BE2C (cell line): ENCODE results near the gene LPAR6.
"Not testable (repeated sequence)": the region's sequence is repeated elsewhere in the genome, so short reads cannot be mapped to it uniquely, and the experiment has no call there.

Source experiments
- DNase-seq: peaks from one replicate; pipeline ENCODE4 v3.0.0-alpha.2; 2020
- H3K27me3 ChIP-seq: fragments of 250-450 bp; sonication (Bioruptor Pico); 2 replicates; pipeline ENCODE4 v1.5.1; 2020; ENCODE audit warnings: mild to moderate bottlenecking
- H3K36me3 ChIP-seq: fragments of 250-450 bp; sonication (Bioruptor Pico); 2 replicates; pipeline ENCODE4 v1.5.1; 2020; ENCODE audit warnings: mild to moderate bottlenecking
- H3K4me1 ChIP-seq: fragments of 250-450 bp; sonication (Bioruptor Pico); 2 replicates; pipeline ENCODE4 v1.5.1; 2020
- H3K4me3 ChIP-seq: 2 replicates; pipeline ENCODE4 v1.5.1; 2011; ENCODE audit warnings: low read depth, low read length
- H3K9me3 ChIP-seq: fragments of 250-450 bp; sonication (Bioruptor Pico); 2 replicates; pipeline ENCODE4 v1.5.1; 2020
- TF ChIP-seq, protein P1 (sequence below): IDR thresholded peaks from 2 replicates; pipeline ENCODE4 v1.5.1; 2012; ENCODE audit warnings: mild to moderate bottlenecking, low read depth, low read length

The LPAR6 gene

DNA sequence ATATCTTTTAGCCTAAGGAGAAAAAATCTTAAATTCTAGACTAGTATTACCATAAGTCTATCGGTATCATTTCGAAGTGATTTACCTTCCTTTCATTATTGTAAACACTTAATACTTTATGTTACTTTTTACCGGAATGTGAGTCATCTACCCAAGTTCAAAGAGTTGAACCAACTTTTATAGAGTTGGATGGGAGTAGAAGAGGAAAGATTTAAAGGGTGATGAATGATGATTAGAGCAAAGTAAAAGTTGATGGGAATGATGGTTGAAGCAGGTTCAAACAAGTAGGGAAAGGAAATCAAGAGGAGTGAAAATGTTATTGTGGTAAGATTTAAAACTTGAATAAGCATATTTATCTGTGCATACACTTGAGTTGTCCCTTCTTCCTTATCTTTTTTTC lies 11.3 kb upstream of the LPAR6 start:
- Histone ChIP-seq H3K4me1 (no peaks in the 10 kb centered on the region), H3K27me3 (no peaks in the 10 kb centered on the region), H3K9me3 (no peaks in the 10 kb centered on the region), H3K36me3 (no peaks in the 10 kb centered on the region), H3K4me3 (no peak overlapping the region)
- DNase-seq: no peak
- TF ChIP-seq, protein P1, sequence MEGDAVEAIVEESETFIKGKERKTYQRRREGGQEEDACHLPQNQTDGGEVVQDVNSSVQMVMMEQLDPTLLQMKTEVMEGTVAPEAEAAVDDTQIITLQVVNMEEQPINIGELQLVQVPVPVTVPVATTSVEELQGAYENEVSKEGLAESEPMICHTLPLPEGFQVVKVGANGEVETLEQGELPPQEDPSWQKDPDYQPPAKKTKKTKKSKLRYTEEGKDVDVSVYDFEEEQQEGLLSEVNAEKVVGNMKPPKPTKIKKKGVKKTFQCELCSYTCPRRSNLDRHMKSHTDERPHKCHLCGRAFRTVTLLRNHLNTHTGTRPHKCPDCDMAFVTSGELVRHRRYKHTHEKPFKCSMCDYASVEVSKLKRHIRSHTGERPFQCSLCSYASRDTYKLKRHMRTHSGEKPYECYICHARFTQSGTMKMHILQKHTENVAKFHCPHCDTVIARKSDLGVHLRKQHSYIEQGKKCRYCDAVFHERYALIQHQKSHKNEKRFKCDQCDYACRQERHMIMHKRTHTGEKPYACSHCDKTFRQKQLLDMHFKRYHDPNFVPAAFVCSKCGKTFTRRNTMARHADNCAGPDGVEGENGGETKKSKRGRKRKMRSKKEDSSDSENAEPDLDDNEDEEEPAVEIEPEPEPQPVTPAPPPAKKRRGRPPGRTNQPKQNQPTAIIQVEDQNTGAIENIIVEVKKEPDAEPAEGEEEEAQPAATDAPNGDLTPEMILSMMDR: no peak

DNA sequence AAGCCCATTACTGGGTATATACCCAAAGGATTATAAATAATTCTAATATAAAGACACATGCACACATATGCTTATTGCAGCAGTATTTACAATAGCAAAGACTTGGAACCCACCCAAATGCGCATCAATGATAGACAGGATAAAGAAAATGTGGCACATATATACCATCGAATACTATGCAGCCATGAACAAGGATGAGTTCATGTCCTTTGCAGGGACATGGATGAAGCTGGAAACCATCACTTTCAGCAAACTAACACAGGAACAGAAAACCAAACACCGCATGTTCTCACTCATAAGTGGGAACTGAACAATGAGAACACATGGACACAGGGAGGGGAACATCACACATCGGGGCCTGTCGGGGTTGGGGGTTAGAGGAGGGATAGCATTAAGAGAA lies 9.1 kb upstream of the LPAR6 start:
- H3K36me3 ChIP-seq, H3K27me3 ChIP-seq, DNase-seq, H3K4me1 ChIP-seq, H3K9me3 ChIP-seq, H3K4me3 ChIP-seq: not testable (repeated sequence)

DNA sequence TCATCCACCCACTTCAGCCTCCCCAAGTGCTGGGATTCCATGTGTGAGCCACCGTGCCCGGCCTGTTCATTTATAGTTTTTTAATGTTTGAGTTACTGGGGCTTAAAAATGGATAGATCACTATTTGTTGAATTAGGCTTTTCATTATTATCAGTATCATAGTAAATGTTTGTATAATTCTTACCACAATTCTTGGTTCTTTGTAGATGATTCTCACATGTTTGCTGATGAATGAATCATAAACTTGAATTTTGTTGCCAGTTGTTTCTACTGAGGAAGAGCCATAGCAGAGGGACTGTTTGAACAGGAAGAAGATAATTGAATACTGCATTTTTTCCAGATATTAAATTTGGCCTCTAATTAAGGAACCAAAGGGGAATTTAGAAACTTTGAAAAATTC lies 2.6 kb upstream of the LPAR6 start:
- DNase-seq: no peak
- Histone ChIP-seq H3K36me3 (peaks cover 7% of the 10 kb centered on the region; the same call in 1 of the 2 replicates), H3K27me3 (no peaks in the 10 kb centered on the region), H3K4me3 (no peak overlapping the region), H3K9me3 (no peaks in the 10 kb centered on the region), H3K4me1 (no peaks in the 10 kb centered on the region; the same call in 1 of the 2 replicates)
- TF ChIP-seq, protein P1: no peak

DNA sequence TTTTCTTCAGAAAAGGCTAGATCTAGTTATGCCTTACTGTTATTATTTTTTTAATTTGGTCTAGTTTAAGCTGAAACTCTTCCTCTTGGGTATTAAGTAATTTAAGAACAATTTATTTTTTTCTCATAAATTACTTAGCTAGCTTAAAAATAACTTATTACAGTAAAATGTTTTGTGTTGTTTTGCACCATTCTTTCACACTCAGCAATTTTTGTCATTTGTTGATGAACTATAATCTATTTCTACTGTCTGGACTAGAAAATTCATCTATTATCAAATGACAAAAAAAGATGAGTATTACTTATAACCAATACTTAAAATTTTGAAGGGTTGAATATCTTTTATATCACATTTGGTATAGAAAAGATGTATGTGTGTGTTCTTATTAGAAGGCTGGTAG lies 1.6 kb upstream of the LPAR6 start:
- Histone ChIP-seq H3K9me3 (no peaks in the 10 kb centered on the region), H3K36me3 (peaks cover 7% of the 10 kb centered on the region; the same call in 1 of the 2 replicates), H3K27me3 (no peaks in the 10 kb centered on the region), H3K4me1 (no peaks in the 10 kb centered on the region; the same call in 1 of the 2 replicates), H3K4me3 (no peak overlapping the region)
- TF ChIP-seq, protein P1: no peak
- DNase-seq: no peak

DNA sequence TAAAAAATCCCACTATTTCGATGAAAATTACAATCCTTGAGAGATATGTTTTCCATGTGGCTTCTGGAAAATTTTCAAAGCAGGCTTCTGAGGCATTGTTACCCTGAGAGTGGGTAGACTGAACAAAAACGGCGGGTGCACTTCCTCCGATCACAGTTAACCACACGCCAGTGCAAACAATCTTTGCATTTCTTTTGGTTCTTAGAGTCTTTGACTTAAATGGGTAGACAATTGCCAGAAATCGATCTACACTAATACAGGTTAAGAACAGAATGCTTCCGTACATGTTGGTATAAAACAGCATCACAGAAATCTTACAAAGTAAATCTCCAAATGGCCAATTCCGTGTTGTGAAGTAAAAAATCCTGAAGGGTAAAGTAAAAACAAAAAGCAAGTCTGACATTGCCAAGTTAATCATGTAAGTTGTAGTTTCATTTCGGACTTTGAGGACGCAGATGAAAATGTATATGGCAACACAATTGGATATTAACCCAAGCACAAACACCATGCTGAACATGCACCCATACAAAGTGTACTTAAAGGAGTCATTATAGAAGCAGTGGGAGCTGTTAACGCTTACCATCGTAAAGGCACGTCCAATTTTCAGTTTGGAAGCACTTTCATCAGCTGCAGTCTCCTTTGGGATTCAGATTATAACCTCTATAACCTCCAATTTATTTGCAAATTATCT lies 927 bp downstream of the LPAR6 start:
- Histone ChIP-seq H3K4me3 (no peak overlapping the region), H3K4me1 (no peaks in the 10 kb centered on the region; the same call in 1 of the 2 replicates), H3K36me3 (peaks cover 7% of the 10 kb centered on the region; the same call in 1 of the 2 replicates), H3K27me3 (no peaks in the 10 kb centered on the region), H3K9me3 (no peaks in the 10 kb centered on the region)
- no peak for DNase-seq
- TF ChIP-seq, protein P1: no peak

DNA sequence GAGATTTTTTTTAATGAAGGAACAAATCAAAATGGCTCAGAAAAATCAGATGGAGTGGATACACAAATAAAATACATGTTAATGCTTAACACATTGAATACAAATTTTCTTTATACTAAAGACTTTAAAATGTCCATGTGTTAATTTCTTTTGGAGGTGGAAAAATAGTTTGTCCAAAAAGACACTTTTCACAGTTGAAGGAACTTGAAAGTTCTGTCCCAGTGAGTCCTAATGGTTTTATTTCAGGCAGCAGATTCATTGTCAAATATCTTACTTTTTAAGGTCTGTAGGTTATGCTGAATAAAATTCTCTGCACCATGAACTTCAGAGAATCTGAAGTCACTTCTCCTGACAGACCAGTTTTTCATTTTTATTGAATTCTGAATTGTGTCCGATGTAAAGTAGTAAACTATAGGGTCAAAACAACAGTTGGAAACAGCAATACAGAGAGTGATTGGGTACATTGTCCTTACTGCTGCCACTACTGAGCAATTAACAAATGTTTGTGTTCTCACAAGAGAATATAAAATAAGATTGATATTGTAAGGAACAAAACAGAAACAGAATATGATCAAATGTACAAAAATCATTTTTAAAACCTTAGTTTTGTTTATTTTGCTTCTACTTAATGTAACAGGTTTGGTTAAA lies 1.6 kb downstream of the LPAR6 start:
- Histone ChIP-seq H3K4me1 (no peaks in the 10 kb centered on the region; the same call in 1 of the 2 replicates), H3K27me3 (no peaks in the 10 kb centered on the region), H3K9me3 (no peaks in the 10 kb centered on the region), H3K4me3 (no peak overlapping the region), H3K36me3 (peaks cover 7% of the 10 kb centered on the region; the same call in 1 of the 2 replicates)
- TF ChIP-seq, protein P1: no peak
- no peak for DNase-seq
